Lower leg skin (tissue), 3 donors: ENCODE data around the gene ARHGAP15.

Experiments
- POLR2A ChIP-seq, 2 donors: fragments of 450-650 bp; IDR thresholded peaks; one replicate each; pipeline ENCODE4 v1.6.1; 2016 to 2017; ENCODE audit warnings: antibody characterized with exemption in 2 of 2, mild to moderate bottlenecking in 1 of 2, moderate library complexity in 1 of 2
- TF ChIP-seq, protein P1 (sequence below), 3 donors: fragments of 450-650 bp; IDR thresholded peaks; one replicate each; pipeline ENCODE4 v1.5.1; 2016; ENCODE audit warnings: antibody characterized with exemption in 3 of 3, mild to moderate bottlenecking in 3 of 3, moderate library complexity in 2 of 3

- TF ChIP-seq, protein P1, sequence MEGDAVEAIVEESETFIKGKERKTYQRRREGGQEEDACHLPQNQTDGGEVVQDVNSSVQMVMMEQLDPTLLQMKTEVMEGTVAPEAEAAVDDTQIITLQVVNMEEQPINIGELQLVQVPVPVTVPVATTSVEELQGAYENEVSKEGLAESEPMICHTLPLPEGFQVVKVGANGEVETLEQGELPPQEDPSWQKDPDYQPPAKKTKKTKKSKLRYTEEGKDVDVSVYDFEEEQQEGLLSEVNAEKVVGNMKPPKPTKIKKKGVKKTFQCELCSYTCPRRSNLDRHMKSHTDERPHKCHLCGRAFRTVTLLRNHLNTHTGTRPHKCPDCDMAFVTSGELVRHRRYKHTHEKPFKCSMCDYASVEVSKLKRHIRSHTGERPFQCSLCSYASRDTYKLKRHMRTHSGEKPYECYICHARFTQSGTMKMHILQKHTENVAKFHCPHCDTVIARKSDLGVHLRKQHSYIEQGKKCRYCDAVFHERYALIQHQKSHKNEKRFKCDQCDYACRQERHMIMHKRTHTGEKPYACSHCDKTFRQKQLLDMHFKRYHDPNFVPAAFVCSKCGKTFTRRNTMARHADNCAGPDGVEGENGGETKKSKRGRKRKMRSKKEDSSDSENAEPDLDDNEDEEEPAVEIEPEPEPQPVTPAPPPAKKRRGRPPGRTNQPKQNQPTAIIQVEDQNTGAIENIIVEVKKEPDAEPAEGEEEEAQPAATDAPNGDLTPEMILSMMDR (IDR thresholded peaks at IDR 0.05) = no peak
- no peak for TF ChIP-seq POLR2A (IDR thresholded peaks at IDR 0.05)
These were observed 46.2 kb downstream of the ARHGAP15 start for GRCh38 chr2:143175438-143175837.
